ENCODE results near the gene RPS6KA2.
A peak's percentile ranks its signal among the peaks of the same experiment; 100 is the strongest.
"Not testable (repeated sequence)": the region's sequence is repeated elsewhere in the genome, so short reads cannot be mapped to it uniquely, and the experiment has no call there.

The RPS6KA2 gene

DNA sequence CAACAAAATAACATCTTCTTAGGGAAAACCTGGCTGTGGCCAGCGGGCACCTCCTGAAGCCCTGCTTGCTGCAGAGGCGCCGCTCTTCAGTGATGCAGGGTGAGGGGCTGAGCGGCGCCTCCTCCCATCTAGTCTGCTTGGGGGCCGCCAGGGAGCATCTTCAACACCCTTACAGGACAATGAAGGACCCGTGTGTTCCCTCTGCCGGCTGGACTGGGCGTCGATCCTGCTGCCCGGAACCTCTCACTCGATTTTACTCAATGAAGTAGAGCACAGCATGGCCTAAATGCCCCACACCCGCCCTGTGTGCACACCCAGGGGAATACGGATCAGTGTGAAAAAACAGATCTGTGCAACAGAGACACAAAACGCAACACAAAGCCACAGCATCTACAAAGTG lies 215.8 kb downstream of the RPS6KA2 start:
- no peak for DNase-seq (ENCODE audit: low read depth in 1 of 2, low spot score in 1 of 2)

DNA sequence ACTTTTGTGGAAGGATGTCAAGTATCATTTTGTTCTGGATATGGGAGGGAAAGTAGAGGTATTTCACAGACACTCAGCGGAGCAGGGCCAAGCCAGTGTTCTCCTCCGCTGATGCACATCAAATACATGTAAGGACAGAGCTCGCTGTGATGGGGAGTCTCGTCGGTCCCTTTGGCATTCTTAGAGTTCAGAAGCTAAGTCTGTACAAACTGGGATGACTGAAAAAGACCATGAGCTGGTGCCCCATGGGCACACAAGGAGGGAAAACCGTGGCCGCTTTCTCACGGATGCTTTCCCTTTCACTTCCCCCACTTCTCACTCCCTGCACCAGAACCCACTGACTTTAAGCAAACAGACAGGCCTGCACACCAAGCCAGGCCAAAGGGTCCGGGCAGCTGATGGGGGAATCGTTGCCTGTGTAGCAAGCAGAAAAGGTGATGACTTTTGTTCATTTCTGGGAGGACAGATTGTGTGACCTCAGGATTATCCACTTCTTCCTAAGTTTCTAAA lies 216.6 kb downstream of the RPS6KA2 start:
- DNase-seq (ENCODE audit: low read depth in 1 of 2, low spot score in 1 of 2), result no peak

DNA sequence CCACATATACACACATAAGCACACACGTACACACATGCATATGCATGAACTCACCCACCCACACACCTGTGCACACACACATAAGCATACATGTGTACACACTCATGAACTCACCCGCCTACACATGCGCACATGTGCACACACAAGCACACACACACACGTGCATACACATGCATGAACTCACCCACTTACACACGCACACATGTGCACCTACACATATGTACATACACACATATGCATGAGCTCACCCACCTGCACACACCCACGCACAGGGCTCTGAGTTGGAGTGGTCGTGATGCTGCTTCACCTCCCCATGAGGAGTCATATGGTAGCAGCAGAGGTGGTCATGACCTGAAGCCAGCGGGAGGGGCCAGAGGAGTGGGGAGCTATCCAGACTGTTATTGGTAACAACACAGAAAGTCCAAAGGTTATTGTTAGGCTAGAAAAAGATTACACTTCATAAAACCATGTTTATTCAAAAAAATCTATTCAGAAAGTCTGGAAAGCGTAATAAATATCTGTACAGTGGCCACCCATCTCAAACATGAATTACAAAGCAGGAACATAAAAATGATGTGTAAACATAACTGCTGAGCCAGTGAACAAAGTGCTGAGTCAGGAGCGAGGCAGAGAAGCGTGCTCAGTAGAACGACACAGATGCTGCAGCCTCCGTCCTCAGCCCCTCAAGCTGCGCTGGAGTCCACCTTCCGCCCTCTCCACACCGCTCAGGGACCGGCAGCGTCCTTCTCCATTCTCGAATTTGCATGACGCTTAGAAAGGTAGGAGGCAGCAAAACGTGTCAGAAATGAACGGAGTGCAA lies 217.9 kb downstream of the RPS6KA2 start:
- DNase-seq (ENCODE audit: low read depth in 1 of 2, low spot score in 1 of 2), result no peak

DNA sequence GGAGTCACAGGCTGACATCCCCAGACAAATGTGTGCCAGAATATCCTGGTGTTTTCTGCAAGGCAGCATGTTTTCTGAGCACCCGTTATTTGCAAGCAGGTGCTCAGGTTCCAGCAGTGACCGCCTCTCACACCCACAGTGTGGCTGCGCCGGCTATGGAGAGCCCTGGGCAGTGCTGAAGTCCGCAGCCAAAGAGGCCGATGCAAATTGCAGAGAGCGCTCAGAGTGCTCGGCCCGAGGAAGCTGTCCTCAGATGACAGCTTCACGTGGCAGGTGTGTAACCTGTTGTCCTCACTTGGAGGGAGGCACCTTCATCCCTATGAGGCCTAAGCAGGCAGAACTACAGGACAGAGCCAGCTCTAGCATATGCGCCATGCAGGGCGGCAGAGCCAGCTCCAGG lies 220.9 kb downstream of the RPS6KA2 start:
- no peak for DNase-seq (ENCODE audit: low read depth in 1 of 2, low spot score in 1 of 2)

DNA sequence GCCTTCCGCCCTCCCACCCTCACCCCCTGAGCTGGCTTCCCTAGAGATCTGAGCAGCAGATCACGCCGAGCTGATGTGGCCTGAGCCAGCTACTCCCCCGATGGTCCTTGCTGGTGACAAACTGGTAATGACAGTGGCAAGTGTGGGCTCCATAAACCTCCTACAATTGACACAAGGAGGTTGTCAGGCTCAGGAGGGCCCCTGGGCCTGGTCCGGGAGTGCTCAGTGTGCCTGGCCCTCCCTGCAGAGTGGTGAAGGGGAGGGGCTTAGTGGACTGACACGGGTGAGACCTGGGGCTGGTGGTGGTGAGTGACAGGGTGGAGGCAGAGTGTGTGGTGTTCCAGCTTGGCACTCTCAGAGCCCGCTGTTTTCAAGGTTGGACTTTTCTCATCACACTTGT lies 221.7 kb downstream of the RPS6KA2 start:
- no peak for DNase-seq (ENCODE audit: low read depth in 1 of 2, low spot score in 1 of 2)

DNA sequence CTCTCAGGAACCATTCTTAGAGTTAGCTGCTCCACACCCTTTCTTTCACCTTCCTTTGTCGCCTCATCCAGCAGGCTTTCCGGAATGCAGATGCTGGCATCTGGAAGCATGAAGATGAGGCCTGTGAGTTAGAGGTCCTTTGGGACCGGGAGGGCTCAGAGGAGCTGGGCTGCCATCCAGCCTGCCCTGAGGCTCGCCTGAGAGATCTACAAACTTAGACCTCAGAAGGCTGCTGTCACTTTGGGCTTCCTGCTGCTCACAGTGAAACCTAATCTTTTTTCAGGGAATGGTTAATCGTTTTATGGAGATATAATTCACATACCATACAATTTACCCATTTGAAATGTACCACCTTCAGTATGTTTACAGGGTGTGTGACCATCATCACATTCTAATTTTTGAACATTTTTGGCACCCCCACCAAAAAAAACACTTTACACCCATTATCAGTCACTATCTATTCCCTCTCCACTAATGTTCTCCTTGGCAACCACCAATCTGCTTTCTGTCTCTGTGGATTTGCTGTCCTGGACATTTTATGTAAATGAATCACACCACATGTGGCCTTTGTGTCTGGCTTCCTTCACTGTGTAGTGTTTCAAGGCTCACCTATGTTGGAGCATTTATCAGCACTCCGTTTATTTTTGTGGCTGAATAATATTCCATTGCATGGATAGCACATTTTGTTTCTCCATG lies 224.3 kb downstream of the RPS6KA2 start:
- DNase-seq (ENCODE audit: low read depth in 1 of 2, low spot score in 1 of 2), result no peak

DNA sequence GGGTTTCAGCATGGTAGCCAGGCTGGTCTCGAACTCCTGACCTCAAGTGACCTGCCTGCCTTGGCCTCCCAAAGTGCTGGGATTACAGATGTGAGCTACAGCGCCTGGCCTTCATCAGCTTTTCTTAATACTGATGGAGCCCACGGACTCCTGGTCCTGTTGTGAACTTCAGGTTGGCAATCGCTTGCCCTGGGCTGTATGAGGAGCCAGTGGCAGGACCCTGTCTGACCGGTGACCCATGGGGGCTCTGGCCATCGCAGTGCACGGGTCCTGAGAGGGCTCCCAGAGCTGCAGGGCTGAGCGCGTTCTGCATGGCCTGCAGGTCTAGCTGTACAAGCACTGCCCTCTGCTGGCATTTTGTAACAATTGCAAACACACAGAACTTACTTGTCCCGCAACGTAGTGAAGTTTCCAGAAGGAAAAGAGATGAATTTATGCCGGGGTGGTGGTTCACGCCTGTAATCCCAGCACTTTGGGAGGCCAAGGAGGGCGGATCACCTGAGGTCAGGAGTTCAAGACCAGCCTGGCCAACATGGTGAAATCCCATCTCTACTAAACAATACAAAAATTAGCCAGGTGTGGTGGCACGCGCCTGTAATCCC lies 226.3 kb downstream of the RPS6KA2 start:
- DNase-seq (ENCODE audit: low read depth in 1 of 2, low spot score in 1 of 2), result peak in 1 of 2 donors; percentile 56

DNA sequence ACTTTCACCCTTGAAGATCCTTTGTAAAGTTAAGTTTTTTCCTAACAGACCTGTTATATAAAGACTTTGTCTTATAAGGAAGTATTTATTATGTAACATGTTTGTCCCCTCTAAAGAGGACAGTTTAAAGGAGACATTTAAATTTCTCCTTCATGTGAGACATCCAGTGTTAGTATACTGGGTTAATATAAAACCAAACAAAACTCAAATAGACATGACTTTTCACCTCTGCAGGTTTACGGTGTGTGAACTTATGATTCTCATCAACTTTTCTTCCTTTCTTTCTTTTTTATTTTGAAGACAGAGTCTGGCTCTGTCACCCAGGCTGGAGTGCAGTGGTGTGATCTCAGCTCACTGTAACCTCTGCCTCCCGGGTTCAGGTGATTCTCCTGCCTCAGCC lies 226.9 kb downstream of the RPS6KA2 start:
- no peak for DNase-seq (ENCODE audit: low read depth in 1 of 2, low spot score in 1 of 2)

DNA sequence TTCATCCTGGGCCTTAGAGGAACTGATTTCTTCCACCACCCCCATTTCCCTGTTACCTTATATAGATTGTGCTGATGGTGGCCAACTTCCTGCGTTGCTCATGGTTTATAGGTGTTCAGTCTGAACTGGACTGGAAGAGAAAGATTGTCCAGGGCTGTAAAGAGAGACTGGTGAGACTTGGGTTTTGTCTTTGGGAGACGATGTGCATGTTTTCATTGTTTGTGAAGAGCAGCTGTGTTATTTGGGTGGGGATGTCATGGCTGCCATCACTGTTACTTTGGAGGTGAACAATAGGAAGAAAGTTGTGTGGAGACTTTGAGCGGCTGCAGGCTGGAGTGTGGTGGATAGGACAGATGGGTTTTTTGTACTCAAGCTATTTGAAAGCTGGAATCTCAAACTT lies 228.7 kb downstream of the RPS6KA2 start:
- DNase-seq (ENCODE audit: low read depth in 1 of 2, low spot score in 1 of 2), result no peak

DNA sequence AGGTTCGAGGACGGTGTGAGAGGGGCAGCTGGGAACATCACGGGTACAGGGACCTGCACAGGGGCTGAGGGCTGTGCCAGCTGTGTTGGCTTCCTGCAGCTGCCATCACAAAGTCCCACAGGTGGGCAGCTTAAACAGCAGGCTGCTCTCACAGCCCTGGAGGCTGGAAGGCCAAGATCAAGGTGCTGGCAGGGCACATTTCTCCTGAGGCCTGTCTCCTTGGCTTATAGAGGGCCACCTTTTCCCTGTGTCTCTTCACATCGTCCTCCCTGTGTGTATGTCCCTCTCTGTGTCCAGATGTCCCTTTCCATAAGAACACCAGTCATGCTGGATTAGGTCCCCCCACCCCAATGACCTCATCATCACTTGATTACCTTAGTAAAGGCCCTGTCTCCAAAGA lies 229.2 kb downstream of the RPS6KA2 start:
- no peak for DNase-seq (ENCODE audit: low read depth in 1 of 2, low spot score in 1 of 2)

DNA sequence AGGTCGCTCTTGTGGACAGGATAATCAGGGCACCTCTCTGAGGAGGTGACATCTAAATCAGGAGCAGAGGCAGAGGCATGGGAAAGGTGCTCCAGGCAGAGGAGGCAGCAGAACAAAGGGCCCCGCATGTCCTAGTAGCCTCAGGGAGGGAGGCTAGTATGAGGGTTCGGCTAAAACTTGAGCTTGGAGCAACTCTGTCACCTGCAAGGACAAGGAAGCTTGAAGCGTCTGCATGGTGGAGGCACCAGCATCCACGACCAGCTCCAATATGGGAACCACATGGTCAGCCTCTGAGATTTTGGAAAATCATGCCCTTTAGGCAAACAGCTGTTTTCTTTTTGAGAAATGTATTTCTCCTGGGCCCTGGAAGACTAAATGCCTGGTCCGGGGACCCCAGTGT lies 231.3 kb downstream of the RPS6KA2 start:
- DNase-seq (ENCODE audit: low read depth in 1 of 2, low spot score in 1 of 2), result no peak

DNA sequence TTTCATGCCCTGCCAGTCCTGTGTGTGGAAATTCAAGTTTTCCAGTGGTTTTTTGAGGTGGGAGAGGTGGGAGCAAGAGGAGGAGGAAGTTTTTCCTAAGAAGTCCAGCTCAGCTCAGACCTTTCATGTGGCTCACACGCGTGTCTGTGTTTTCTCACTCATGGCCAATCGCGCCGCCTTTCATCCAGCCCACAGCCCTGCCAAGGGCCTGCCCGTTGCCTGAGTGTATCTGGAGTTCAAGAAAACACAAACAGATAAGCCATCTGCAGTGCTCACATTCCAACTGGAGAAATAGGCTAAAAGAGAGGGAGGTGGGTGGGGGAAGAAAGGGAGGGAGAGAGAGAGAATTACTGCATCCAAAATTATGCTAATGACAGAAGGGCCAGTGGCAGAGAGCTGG lies 231.7 kb downstream of the RPS6KA2 start:
- DNase-seq (ENCODE audit: low read depth in 1 of 2, low spot score in 1 of 2), result no peak

DNA sequence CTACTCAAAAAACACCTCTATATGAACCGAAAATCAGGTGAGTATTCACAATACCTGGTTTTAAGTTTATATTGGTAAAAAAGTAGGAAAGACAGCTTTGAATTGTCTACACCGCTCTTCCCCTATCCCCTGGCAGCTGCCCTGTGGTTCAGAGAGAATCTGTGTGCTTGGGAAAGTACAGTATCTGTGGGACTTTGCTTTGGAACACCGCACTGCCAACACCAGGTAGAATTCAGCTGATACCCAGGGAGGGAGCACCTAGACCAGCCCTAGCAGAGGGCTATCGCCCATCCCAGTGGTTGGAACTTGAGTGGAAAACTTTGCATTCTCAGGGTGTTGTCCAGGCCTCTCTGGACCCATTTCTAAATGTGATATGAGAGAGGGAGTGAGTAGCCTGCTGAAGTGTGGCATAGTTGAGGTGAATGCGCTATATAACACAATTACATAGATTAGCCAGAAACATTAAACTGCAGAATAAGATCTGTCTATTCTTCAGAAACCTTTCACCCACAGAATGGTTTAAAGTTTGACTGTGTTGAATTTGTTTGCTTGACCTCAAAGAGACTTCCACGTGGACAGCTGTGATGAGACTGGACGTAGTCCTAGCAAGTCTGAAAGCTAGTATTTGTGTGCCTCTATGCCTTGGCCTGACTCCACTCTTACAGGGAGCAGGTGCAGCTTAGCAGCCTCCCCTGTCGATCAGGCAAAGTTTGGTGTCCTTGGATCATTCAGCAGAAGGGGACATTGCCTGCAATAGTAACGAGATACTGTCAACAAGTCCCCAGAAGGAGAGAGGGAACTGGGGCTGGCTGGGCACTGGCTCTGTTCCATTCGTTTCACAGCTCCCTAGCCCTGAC lies 232.8 kb downstream of the RPS6KA2 start:
- no peak for DNase-seq (ENCODE audit: low read depth in 1 of 2, low spot score in 1 of 2)

DNA sequence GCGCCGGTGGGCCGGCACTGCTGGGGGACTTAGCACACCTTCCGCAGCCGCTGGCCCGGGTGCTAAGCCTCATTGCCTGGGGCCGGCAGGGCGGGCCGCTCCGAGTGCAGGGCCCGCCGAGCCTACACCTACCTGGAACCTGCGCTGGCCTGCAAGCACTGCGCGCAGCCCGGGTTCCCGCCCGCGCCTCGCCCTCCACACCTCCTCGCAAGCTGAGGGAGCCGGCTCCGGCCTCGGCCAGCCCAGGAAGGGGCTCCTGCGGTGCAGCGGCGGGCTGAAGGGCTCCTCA lies 233.6 kb downstream of the RPS6KA2 start:
- no peak for DNase-seq (ENCODE audit: low read depth in 1 of 2, low spot score in 1 of 2)

DNA sequence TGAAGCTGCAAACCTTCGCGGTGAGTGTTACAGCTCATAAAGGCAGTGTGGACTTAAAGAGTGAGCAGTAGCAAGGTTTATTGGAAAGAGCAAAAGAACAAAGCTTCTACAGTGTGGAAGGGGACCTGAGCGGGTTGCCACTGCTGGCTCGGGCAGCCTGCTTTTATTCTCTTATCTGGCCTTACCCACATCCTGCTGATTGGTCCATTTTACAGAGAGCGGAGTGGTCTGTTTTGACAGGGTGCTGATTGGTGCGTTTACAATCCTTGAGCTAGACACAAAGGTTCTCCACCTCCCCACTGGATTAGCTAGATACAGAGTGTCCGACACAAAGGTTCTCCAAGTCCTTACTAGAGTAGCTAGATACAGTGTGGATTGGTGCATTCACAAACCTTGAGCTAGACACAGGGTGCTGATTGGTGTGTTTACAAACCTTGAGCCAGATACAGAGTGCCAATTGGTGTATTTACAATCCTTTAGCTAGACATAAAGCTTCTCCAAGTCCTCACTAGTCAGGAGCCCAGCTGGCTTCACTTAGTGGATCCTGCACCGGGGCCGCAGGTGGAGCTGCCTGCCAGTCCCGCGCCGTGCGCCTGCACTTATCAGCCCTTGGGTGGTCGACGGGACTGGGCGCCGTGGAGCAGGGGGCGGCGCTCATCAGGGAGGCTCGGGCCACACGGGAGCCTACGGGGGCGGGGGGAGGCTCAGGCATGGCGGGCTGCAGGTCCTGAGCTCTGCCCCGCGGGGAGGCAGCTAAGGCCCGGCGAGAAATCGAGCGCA lies 234.1 kb downstream of the RPS6KA2 start:
- not testable (repeated sequence) for DNase-seq (ENCODE audit: low read depth in 1 of 2, low spot score in 1 of 2)

DNA sequence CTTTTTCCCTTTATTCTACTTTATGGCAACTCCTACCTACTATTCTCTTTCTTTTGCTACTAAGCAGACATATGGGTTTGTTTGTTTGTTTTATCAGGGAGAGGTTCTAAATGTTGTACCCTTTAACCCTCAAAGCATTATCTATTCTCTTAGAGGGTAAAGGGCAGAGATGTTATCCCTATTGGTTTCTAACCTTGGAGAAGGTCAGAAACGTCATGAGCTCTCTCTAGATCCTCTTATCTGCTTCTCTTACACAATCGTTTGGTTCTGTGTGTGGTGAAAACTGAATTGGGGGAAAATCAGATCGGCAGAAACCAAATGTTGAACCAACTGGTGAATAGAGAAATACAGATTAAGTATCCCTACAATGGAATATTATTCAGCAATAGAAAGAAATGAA lies 237.9 kb downstream of the RPS6KA2 start:
- no peak for DNase-seq (ENCODE audit: low read depth in 1 of 2, low spot score in 1 of 2)

DNA sequence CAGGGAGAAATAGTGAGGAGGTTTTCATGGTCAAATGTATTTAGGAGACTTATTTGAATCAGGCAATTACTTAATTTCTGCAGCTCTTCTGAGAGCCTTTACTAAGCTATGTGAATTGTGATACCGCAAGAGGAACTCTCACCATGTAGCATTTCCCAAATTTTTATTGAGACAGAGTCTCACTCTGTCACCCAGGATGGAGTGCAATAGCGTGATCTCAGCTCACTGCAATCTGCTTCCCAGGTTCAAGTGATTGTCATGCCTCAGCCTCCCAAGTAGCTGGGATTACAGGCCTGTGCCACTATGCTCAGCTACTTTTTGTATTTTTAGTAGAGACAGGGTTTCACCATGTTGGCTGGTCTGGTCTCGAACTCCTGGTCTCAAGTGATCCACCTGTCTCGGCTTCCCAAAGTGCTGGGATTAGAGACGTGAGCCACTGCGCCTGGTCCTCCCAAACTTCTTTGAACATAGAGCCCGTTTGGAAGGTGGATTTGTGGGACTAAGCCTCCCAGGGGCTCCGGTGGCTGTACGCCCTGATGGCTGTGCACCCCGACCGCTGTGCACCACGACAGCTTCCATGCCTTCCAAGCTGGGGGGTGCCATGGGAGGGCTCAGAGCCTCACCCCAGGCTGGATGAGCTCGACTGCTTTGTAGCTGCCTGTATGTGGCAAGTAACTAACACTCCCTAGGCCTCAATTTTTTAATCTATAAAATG lies 238.6 kb downstream of the RPS6KA2 start:
- no peak for DNase-seq (ENCODE audit: low read depth in 1 of 2, low spot score in 1 of 2)

DNA sequence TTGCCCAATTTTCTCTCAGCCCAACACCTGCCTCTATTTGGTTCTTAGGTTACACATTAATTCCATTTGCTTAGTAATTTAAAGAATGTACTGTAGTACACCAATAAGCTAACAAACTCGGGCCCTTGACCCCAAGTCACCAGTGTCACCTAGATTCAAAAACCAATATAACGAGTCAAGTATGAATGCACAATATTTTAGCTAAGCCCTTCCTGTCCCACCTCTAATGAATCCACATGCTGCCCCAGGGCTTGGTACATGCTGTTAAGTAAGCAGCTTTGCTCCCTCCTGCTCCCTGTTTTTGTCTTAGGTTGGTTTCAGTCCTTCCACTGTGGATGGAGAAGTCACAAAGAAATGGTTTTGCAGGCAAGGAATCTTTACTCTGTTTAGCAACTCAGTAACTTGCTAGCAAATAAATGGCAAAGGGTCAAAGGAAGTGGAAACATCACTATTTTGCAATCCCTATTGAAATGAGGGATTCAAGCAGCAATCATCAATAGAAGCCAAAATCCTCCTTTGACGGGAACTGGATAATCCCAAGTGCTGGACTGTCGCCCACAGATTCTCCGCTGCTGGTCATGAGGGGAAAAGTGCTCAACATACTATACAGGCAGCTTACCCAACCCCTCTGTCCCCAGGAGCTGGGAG lies 239.3 kb downstream of the RPS6KA2 start:
- no peak for DNase-seq (ENCODE audit: low read depth in 1 of 2, low spot score in 1 of 2)

DNA sequence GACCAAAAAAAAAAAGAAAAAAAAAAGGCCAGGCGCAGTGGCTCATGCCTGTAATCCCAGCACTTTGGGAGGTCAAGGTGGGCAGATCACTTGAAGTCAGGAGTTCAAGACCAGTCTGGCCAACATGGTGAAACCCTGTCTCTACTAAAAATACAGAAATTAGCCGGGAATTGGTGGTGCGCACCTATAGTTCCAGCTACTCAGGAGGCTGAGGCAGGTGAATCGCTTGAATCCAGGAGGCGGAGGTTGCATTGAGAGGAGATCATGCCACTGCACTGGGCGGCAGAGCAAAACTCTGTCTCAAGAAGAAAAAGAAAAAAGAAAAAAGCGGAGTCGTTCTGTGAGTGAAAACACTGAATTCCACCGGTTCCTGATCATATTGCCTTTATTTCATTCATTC lies 240.0 kb downstream of the RPS6KA2 start:
- DNase-seq (ENCODE audit: low read depth in 1 of 2, low spot score in 1 of 2), result not testable (repeated sequence)

Measured in activated CD4-positive, alpha-beta T cell treated with anti-CD3 and anti-CD28 coated beads, Interleukin-2, amount 50 U/mL, for 24 hours (primary cell).